Measurements from ENCODE around the gene FOXO6.

GRCh38 chr1:41397753-41398330 lies 36.6 kb downstream of the FOXO6 start:
- TF ChIP-seq CTCF (conservative IDR thresholded peaks at IDR 0.05 in 1 of 2, IDR thresholded peaks at IDR 0.05 in 1 of 2; ENCODE audit: low read depth in 1 of 2, low read length in 2 of 2) = no peak
- TF ChIP-seq EZH2 (IDR thresholded peaks at IDR 0.05; ENCODE audit: low read length, missing control alignments) = no peak

All from fibroblast of lung (primary cell).